Measurements from ENCODE around the gene DCTD.

- TF ChIP-seq CTCF (IDR thresholded peaks at IDR 0.05 in 8 of 11, conservative IDR thresholded peaks at IDR 0.05 in 3 of 11) (no peak), POLR2A (IDR thresholded peaks at IDR 0.05) (no peak)
Observed at GRCh38 chr4:182906786-182907185, 10.4 kb downstream of the DCTD start.
